K562 (cell line): Measurements from ENCODE around the gene ADAMTS2. TPM values are rescaled to one million over a fixed set of nuclear protein-coding genes. Genes with fewer than 3 reads are reported as not detected.

Experiments used
- ATAC-seq: fragments of 200-7000 bp; cut with Tn5 transposase; 3 replicates; pipeline ENCODE4 v1.9.1; 2020; ENCODE audit warnings: moderate library complexity
- BruUV-seq: library from RNA; stranded (reverse); fragments of 400-500 nt; replicated peaks from 2 replicates; lab custom pipeline; 2021; lab: Mats Ljungman, UMichigan
- CTCF ChIA-PET: fragments of 300-600 bp; formaldehyde crosslinking; extraction: SDS; loops from one replicate; lab custom pipeline; 2021; ENCODE audit warnings: low intra/inter-chr PET ratio; lab: Yijun Ruan, JAX
- POLR2A ChIA-PET: fragments of 300-600, 350-650 bp; sonication (Branson Sonifier 250); formaldehyde crosslinking; extraction: SDS; loops from one replicate; lab custom pipeline; 2021; ENCODE audit warnings: antibody characterized with exemption, inconsistent platforms; lab: Yijun Ruan, JAX
- DNase-seq, 4 experiments: peaks; one replicate each; pipeline versions ENCODE4 v3.0.0 to v3.0.0-alpha.2; 2011 to 2018; ENCODE audit warnings: low spot score in 3 of 4, mixed read lengths in 3 of 4; ENCODE audit errors: extremely low read depth in 1 of 4
- FAIRE-seq: peaks from 2 replicates; lab custom pipeline; 2011; peaks lifted over from hg19 to GRCh38; lab: Jason Lieb, UNC
- H2AFZ ChIP-seq: 2 replicates; pipeline ENCODE4 v1.6.0; 2011; ENCODE audit warnings: low read depth, low read length, control low read depth, inconsistent platforms
- H3K27ac ChIP-seq: fragments of 200-600 bp; 3 replicates; pipeline ENCODE4 v1.8.0; 2011; ENCODE audit warnings: low read depth, mild to moderate bottlenecking, control low read depth, inconsistent platforms, low read length, moderate library complexity, mixed read lengths; ENCODE audit errors: extremely low read depth
- H3K27me3 ChIP-seq, 2 experiments: fragments of 300-600 bp in 1 of 2; 2 replicates in 1 of 2; 3 replicates in 1 of 2; pipeline versions ENCODE4 v1.6.0 to v1.8.0; 2011; ENCODE audit warnings: inconsistent platforms in 2 of 2, low read length in 2 of 2, mild to moderate bottlenecking in 1 of 2, mixed read lengths in 1 of 2, moderate library complexity in 1 of 2; ENCODE audit not compliant: control insufficient read depth in 2 of 2, insufficient read depth in 2 of 2
- H3K36me3 ChIP-seq: fragments of 300-600 bp; 3 replicates; pipeline ENCODE4 v1.8.0; 2011; ENCODE audit warnings: mild to moderate bottlenecking, low read length, inconsistent platforms; ENCODE audit not compliant: control insufficient read depth, insufficient read depth
- H3K4me1 ChIP-seq, 2 experiments: fragments of 200-600 bp in 1 of 2; replicated peaks in 1 of 2; 2 replicates in 1 of 2; 3 replicates in 1 of 2; pipeline versions ENCODE4 v1.5.1 to v1.8.0; 2011; ENCODE audit warnings: inconsistent platforms in 2 of 2, low read length in 2 of 2, mild to moderate bottlenecking in 1 of 2, mixed read lengths in 1 of 2, moderate library complexity in 1 of 2; ENCODE audit not compliant: control insufficient read depth in 2 of 2, insufficient read depth in 2 of 2
- H3K4me2 ChIP-seq: 2 replicates; pipeline ENCODE4 v1.6.1; 2011; ENCODE audit warnings: low read length, control low read depth, inconsistent platforms, mixed read lengths; ENCODE audit not compliant: insufficient read depth
- H3K4me3 ChIP-seq: fragments of 200-600 bp; sonication (generic), shearing (Covaris generic); 2 replicates; pipeline ENCODE4 v1.5.1; 2016; ENCODE audit warnings: control low read depth, inconsistent platforms
- H3K79me2 ChIP-seq: fragments of 200-600 bp; 3 replicates; pipeline ENCODE4 v1.8.0; 2011; ENCODE audit warnings: low read length, inconsistent platforms; ENCODE audit not compliant: control insufficient read depth, insufficient read depth
- H3K9ac ChIP-seq, 2 experiments: 2 replicates each; pipeline versions ENCODE4 v1.6.0 to v1.6.1; 2011; ENCODE audit warnings: low read depth in 2 of 2, low read length in 2 of 2, control low read depth in 1 of 2, inconsistent platforms in 1 of 2, mild to moderate bottlenecking in 1 of 2, mixed read lengths in 1 of 2; ENCODE audit not compliant: insufficient read depth in 1 of 2
- H3K9me1 ChIP-seq: one replicate; pipeline ENCODE4 v1.6.0; 2011; ENCODE audit warnings: inconsistent platforms, mild to moderate bottlenecking, low read length, moderate library complexity; ENCODE audit not compliant: control insufficient read depth, insufficient read depth
- H3K9me3 ChIP-seq: replicated peaks from 2 replicates; pipeline ENCODE4 v1.5.1; 2011; ENCODE audit warnings: low read depth, low read length, inconsistent platforms; ENCODE audit not compliant: control insufficient read depth, insufficient read depth
- H4K20me1 ChIP-seq: replicated peaks from 2 replicates; pipeline ENCODE4 v1.6.1; 2011; ENCODE audit warnings: low read length, inconsistent platforms, mixed read lengths; ENCODE audit not compliant: control insufficient read depth, insufficient read depth
- BCL6 ChIP-seq: fragments of 250-450 bp; sonication (Bioruptor Pico); IDR thresholded peaks from 2 replicates; pipeline ENCODE4 v1.4.0; 2020
- EP400 ChIP-seq: fragments of 450-650 bp; IDR thresholded peaks from 2 replicates; pipeline ENCODE4 v1.6.1; 2017; ENCODE audit warnings: antibody characterized with exemption, mild to moderate bottlenecking, moderate library complexity
- ETS2 ChIP-seq: IDR thresholded peaks from 2 replicates; pipeline ENCODE4 v1.6.1; 2016; ENCODE audit warnings: borderline replicate concordance, missing genetic modification characterization, mild to moderate bottlenecking, moderate library complexity, missing compliant biosample characterization; ENCODE audit not compliant: poor library complexity, severe bottlenecking
- HDGF ChIP-seq: fragments of 450-650 bp; IDR thresholded peaks from 2 replicates; pipeline ENCODE4 v1.6.1; 2016
- MAFF ChIP-seq: IDR thresholded peaks from 2 replicates; pipeline ENCODE4 v1.6.1; 2012; ENCODE audit warnings: low read length, improper control_type of control experiment
- MEF2A ChIP-seq: IDR thresholded peaks from 2 replicates; pipeline ENCODE4 v1.6.1; 2011; ENCODE audit warnings: low read depth, mild to moderate bottlenecking, low read length, moderate library complexity; ENCODE audit not compliant: control insufficient read depth
- NEUROD1 ChIP-seq: fragments of 150-350 bp; IDR thresholded peaks from 2 replicates; pipeline ENCODE4 v1.6.1; 2014; ENCODE audit warnings: borderline replicate concordance, low read length, low read depth; ENCODE audit not compliant: partially characterized antibody
- NR2F6 ChIP-seq: fragments of 450-650 bp; formaldehyde crosslinking; IDR thresholded peaks from 2 replicates; pipeline ENCODE4 v1.4.0; 2020; ENCODE audit warnings: mild to moderate bottlenecking
- OTX1 ChIP-seq: fragments of 450-650 bp; formaldehyde crosslinking; IDR thresholded peaks from 2 replicates; pipeline ENCODE4 v1.4.0; 2022; ENCODE audit warnings: mild to moderate bottlenecking
- RBM17 ChIP-seq: fragments of 200-400 bp; formaldehyde crosslinking; IDR thresholded peaks from 2 replicates; pipeline ENCODE4 v1.6.1; 2017; ENCODE audit warnings: low read depth, mild to moderate bottlenecking, low read length, borderline replicate concordance
- ZC3H4 ChIP-seq: sonication (generic); formaldehyde crosslinking; IDR thresholded peaks from 2 replicates; pipeline ENCODE4 v1.9.0; 2021; ENCODE audit warnings: missing genetic modification reagents, borderline replicate concordance
- ZFP30 ChIP-seq: fragments of 250-450 bp; sonication (Bioruptor Pico); IDR thresholded peaks from 2 replicates; pipeline ENCODE4 v1.8.0; 2022; ENCODE audit warnings: moderate library complexity, mild to moderate bottlenecking, inconsistent platforms, borderline replicate concordance
- ZNF324 ChIP-seq: fragments of 250-450 bp; sonication (Bioruptor Pico); IDR thresholded peaks from 2 replicates; pipeline ENCODE4 v1.4.0; 2020; ENCODE audit warnings: mild to moderate bottlenecking
- ZNF583 ChIP-seq: fragments of 250-450 bp; sonication (Bioruptor Pico); IDR thresholded peaks from 2 replicates; pipeline ENCODE4 v1.4.0; 2020
- WGBS: fragments of 100-300 bp; shearing (Covaris generic); methylation state at CpG from one replicate; pipeline ENCODE4 v1.1.6; 2016; ENCODE audit warnings: low coverage, mixed read lengths; ENCODE audit not compliant: insufficient coverage; ENCODE audit errors: missing lambda C conversion rate; 5-methylcytosine and 5-hydroxymethylcytosine counted together
- in situ Hi-C: fragments of 300-500 bp; cut with MboI; formaldehyde crosslinking; loops from 4 replicates; pipeline ENCODE4 v1.15.0; 2018; ENCODE audit warnings: inconsistent platforms, mixed read lengths
- intact Hi-C: fragments of 100-400 bp; cut with micrococcal nuclease; formaldehyde crosslinking; loops from 2 replicates; pipeline ENCODE4 v1.14.2; 2022
- polyA plus RNA-seq, 8 experiments: library from polyadenylated mRNA; depleted of rRNA in 4 of 8; stranded (reverse) in 5 of 8; unstranded in 3 of 8; fragments of >200 nt; fragmentation: Nextera tagmentation in 2 of 8; fragmentation: Illumina TruSeq in 1 of 8; extraction: Ambion mirVana in 2 of 8; extraction: Trizol in 1 of 8; gene quantifications; 2 replicates each; pipeline versions ENCODE4 v1.2.1 to v1.2.3, GENCODE V29; 2011 to 2014; ENCODE audit warnings: inconsistent platforms in 1 of 8, missing spikeins in 1 of 8
- total RNA-seq, 7 experiments: library from RNA; depleted of rRNA in 6 of 7; stranded (reverse); fragments of >200 nt in 6 of 7; fragmentation: Illumina TruSeq in 2 of 7; extraction: Trizol in 2 of 7; gene quantifications; 2 replicates each; pipeline versions ENCODE4 v1.2.1 to v1.2.3, GENCODE V29; 2011 to 2021; ENCODE audit warnings: low replicate concordance in 1 of 7
- TF ChIP-seq, protein P1 (sequence below): fragments of 450-650 bp; IDR thresholded peaks from 2 replicates; pipeline ENCODE4 v1.6.1; 2016; ENCODE audit warnings: antibody characterized with exemption
- TF ChIP-seq, protein P2 (sequence below): fragments of 450-650 bp; formaldehyde crosslinking; IDR thresholded peaks from 2 replicates; pipeline ENCODE4 v1.4.0; 2020; ENCODE audit warnings: mild to moderate bottlenecking, moderate library complexity

The ADAMTS2 gene
- total and polyA plus RNA-seq, 9 of the 15 experiments (the other 6 are each of a cell fraction or from before 2014, with no cell fraction given): not detected

DNA sequence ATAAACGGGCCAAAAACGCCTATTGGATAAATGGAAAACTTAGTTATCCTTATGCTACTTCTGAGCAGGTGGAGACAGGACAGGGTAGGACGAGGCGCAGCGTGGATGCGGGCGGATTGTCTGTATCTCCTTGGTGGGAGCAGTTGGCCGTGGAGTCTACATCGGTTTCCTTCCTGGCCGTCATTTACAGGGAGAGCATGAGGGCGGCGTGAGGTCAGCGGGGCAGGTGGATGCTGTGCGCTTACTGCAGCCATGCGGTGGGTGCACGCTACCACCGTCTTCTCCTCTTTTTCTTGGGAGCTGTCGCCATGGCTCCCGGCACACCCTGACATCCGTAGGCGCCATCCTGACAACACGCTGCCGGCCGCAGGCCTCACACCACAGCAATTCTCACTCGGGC lies 121.3 kb downstream of the ADAMTS2 start:
- H3K4me3 ChIP-seq: no peak overlapping the region
- FAIRE-seq: no peak
- no peak overlapping the region for H3K9ac ChIP-seq
- H3K9me3 ChIP-seq: no peaks in the 10 kb centered on the region
- no peak overlapping the region for H3K4me2 ChIP-seq
- H3K79me2 ChIP-seq: no peaks in the 10 kb centered on the region
- no peak for TF ChIP-seq ZNF583
- no peak for TF ChIP-seq ZC3H4 (CRISPR knock-in tag)
- no peak for TF ChIP-seq RBM17
- TF ChIP-seq NEUROD1: no peak
- TF ChIP-seq ZNF324 (CRISPR knock-in tag): no peak
- no peak for TF ChIP-seq MAFF
- no peak for TF ChIP-seq EP400
- TF ChIP-seq ETS2 (tag): no peak
- no peak for TF ChIP-seq OTX1 (CRISPR knock-in tag)
- no peak for TF ChIP-seq NR2F6
- TF ChIP-seq BCL6 (CRISPR knock-in tag): no peak
- TF ChIP-seq, protein P1, sequence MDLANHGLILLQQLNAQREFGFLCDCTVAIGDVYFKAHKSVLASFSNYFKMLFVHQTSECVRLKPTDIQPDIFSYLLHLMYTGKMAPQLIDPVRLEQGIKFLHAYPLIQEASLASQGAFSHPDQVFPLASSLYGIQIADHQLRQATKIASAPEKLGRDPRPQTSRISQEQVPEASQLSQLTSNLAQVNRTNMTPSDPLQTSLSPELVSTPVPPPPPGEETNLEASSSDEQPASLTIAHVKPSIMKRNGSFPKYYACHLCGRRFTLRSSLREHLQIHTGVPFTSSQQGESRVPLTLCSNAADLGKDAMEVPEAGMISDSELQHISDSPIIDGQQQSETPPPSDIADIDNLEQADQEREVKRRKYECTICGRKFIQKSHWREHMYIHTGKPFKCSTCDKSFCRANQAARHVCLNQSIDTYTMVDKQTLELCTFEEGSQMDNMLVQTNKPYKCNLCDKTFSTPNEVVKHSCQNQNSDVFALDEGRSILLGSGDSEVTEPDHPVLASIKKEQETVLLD: no peak
- TF ChIP-seq HDGF: no peak
- TF ChIP-seq, protein P2, sequence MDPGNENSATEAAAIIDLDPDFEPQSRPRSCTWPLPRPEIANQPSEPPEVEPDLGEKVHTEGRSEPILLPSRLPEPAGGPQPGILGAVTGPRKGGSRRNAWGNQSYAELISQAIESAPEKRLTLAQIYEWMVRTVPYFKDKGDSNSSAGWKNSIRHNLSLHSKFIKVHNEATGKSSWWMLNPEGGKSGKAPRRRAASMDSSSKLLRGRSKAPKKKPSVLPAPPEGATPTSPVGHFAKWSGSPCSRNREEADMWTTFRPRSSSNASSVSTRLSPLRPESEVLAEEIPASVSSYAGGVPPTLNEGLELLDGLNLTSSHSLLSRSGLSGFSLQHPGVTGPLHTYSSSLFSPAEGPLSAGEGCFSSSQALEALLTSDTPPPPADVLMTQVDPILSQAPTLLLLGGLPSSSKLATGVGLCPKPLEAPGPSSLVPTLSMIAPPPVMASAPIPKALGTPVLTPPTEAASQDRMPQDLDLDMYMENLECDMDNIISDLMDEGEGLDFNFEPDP (CRISPR knock-in tag): no peak
- no peak for TF ChIP-seq MEF2A
- TF ChIP-seq ZFP30 (CRISPR knock-in tag): no peak
- 2% methylated on average over 17 of the region's 25 CpGs for WGBS
- peaks cover 6 to 53% of the 10 kb centered on the region in 2 experiments; a peak in 4 of 5 replicates for H3K27me3 ChIP-seq
- ChIA-PET POLR2A (no interaction called here), CTCF (no interaction called here)
- H2AFZ ChIP-seq: no peak overlapping the region
- no TSS peak for BruUV-seq
- in situ Hi-C loops (no loop called here), intact Hi-C loops (no loop called here)
- H3K27ac ChIP-seq: no peak overlapping the region
- no peaks in the 10 kb centered on the region for H3K4me1 ChIP-seq
- no peak for DNase-seq
- no peak for ATAC-seq
- peaks cover 4% of the 10 kb centered on the region for H4K20me1 ChIP-seq
- no peaks in the 10 kb centered on the region for H3K9me1 ChIP-seq
- H3K36me3 ChIP-seq: no peaks in the 10 kb centered on the region
